Measurements from ENCODE around the gene IGFBP5.

Gene IGFBP5

DNA sequence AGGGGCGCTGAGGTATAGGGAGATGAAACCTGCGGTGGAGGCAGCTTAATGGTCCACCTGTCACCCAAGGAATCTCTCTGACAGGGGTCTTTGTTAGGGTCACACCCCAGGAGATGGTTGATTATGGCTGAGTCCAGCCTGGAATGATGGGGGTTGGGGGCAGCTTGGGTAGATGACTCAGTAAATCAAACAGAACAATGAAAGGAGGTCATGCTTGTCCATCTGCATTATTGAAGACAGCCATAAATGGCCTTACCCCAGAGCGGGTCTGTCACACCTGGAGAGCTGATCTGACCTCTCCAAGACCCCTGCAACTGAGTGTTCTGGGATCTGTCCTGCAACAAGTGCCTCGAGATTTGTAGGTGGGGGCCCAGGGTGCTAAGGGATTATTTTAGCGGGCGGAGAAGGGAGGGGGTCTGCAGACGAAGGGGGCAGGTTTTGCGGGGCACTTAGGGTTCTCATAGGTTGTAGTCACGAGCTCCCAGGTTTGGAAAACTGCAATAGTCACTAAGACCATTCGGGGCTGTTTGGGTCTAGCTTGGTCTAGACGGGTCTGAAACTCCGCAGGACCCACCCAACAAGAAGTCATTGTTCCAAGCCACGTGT, 62.9 kb downstream of the IGFBP5 start:
- H3K79me2 ChIP-seq (ENCODE audit: insufficient read depth, low read length), result no peaks in the 10 kb centered on the region
- no peaks in the 10 kb centered on the region for H3K9me3 ChIP-seq (ENCODE audit: insufficient read depth, low read length)
- H4K20me1 ChIP-seq (ENCODE audit: low read depth, low read length), result no peaks in the 10 kb centered on the region
- H3K9ac ChIP-seq (ENCODE audit: low read length), result no peak overlapping the region
- H2AFZ ChIP-seq (ENCODE audit: low read depth, low read length, severe bottlenecking), result no peak overlapping the region
- H3K27me3 ChIP-seq (ENCODE audit: low read length), result no peaks in the 10 kb centered on the region
- no peaks in the 10 kb centered on the region for H3K9me2 ChIP-seq (replicated peaks; ENCODE audit: insufficient read depth, low read length)
- H3K27ac ChIP-seq (ENCODE audit: low read depth, low read length), result no peak overlapping the region
- no peaks in the 10 kb centered on the region for H3K36me3 ChIP-seq (ENCODE audit: low read length)
- no peak overlapping the region for H3K4me2 ChIP-seq (ENCODE audit: low read depth, low read length, poor library complexity, severe bottlenecking)
- TF ChIP-seq EZH2phosphoT487 (conservative IDR thresholded peaks at IDR 0.05; ENCODE audit: low read length), result no peak
- TF ChIP-seq, protein P1, sequence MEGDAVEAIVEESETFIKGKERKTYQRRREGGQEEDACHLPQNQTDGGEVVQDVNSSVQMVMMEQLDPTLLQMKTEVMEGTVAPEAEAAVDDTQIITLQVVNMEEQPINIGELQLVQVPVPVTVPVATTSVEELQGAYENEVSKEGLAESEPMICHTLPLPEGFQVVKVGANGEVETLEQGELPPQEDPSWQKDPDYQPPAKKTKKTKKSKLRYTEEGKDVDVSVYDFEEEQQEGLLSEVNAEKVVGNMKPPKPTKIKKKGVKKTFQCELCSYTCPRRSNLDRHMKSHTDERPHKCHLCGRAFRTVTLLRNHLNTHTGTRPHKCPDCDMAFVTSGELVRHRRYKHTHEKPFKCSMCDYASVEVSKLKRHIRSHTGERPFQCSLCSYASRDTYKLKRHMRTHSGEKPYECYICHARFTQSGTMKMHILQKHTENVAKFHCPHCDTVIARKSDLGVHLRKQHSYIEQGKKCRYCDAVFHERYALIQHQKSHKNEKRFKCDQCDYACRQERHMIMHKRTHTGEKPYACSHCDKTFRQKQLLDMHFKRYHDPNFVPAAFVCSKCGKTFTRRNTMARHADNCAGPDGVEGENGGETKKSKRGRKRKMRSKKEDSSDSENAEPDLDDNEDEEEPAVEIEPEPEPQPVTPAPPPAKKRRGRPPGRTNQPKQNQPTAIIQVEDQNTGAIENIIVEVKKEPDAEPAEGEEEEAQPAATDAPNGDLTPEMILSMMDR (IDR thresholded peaks at IDR 0.05; ENCODE audit: insufficient read depth, low read length, poor library complexity, severe bottlenecking), result no peak
- H3K4me3 ChIP-seq (ENCODE audit: insufficient read depth, low read length, poor library complexity, severe bottlenecking), result no peak overlapping the region
- no peaks in the 10 kb centered on the region for H3F3A ChIP-seq (ENCODE audit: insufficient read depth)

DNA sequence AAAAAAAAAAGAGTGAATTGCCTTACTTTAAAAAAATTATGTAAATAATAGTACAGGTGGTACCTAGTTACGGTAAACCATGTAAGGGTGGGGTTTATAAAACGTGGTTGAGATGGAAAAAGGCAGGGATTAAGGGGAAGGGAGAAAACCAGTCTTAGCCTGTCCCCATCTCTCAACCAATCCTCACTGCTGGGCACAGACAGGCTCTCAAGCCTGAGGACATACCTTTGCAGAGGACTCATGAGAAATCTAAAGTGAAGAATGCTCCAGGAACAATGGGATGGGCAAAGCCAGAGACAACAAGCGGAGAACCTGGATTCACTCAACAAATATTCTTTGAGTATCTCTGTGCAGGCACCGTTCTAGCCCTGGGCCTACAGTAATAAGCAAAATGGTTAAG, 65.6 kb downstream of the IGFBP5 start:
- H3K4me2 ChIP-seq (ENCODE audit: low read depth, low read length, poor library complexity, severe bottlenecking), result no peak overlapping the region
- no peaks in the 10 kb centered on the region for H3K9me3 ChIP-seq (ENCODE audit: insufficient read depth, low read length)
- no peaks in the 10 kb centered on the region for H3K9me2 ChIP-seq (replicated peaks; ENCODE audit: insufficient read depth, low read length)
- TF ChIP-seq, protein P1 (IDR thresholded peaks at IDR 0.05; ENCODE audit: insufficient read depth, low read length, poor library complexity, severe bottlenecking), result no peak
- no peak for TF ChIP-seq EZH2phosphoT487 (conservative IDR thresholded peaks at IDR 0.05; ENCODE audit: low read length)
- H2AFZ ChIP-seq (ENCODE audit: low read depth, low read length, severe bottlenecking), result no peak overlapping the region
- H3F3A ChIP-seq (ENCODE audit: insufficient read depth), result no peaks in the 10 kb centered on the region
- no peaks in the 10 kb centered on the region for H4K20me1 ChIP-seq (ENCODE audit: low read depth, low read length)
- no peak overlapping the region for H3K27ac ChIP-seq (ENCODE audit: low read depth, low read length)
- no peak overlapping the region for H3K4me3 ChIP-seq (ENCODE audit: insufficient read depth, low read length, poor library complexity, severe bottlenecking)
- H3K79me2 ChIP-seq (ENCODE audit: insufficient read depth, low read length), result no peaks in the 10 kb centered on the region
- H3K27me3 ChIP-seq (ENCODE audit: low read length), result no peaks in the 10 kb centered on the region
- no peak overlapping the region for H3K9ac ChIP-seq (ENCODE audit: low read length)
- H3K36me3 ChIP-seq (ENCODE audit: low read length), result no peaks in the 10 kb centered on the region

DNA sequence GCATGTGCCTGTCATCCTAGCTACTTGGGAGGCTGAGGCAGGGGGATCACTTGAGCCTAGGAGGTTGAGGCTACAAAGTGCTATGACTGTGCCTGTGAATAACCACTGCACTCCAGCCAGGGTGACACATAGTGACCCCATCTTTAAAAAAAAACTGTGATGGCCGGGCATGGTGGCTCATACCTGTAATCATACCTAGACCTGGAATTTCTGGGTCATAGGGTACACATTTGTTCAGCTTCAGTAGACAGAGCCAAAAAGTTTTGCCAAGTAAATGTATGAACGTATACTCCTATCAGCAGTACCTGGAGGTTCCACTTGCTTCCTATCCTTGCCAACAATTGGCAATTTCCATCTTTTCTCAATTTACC, 68.5 kb downstream of the IGFBP5 start:
- Histone ChIP-seq H2AFZ (ENCODE audit: low read depth, low read length, severe bottlenecking) (no peak overlapping the region), H3K9me2 (replicated peaks; ENCODE audit: insufficient read depth, low read length) (no peaks in the 10 kb centered on the region), H3K27ac (ENCODE audit: low read depth, low read length) (no peak overlapping the region), H3K9ac (ENCODE audit: low read length) (no peak overlapping the region), H3K27me3 (ENCODE audit: low read length) (no peaks in the 10 kb centered on the region), H3K79me2 (ENCODE audit: insufficient read depth, low read length) (no peaks in the 10 kb centered on the region), H4K20me1 (ENCODE audit: low read depth, low read length) (no peaks in the 10 kb centered on the region), H3K4me3 (ENCODE audit: insufficient read depth, low read length, poor library complexity, severe bottlenecking) (no peak overlapping the region), H3K36me3 (ENCODE audit: low read length) (no peaks in the 10 kb centered on the region), H3F3A (ENCODE audit: insufficient read depth) (no peaks in the 10 kb centered on the region), H3K9me3 (ENCODE audit: insufficient read depth, low read length) (no peaks in the 10 kb centered on the region), H3K4me2 (ENCODE audit: low read depth, low read length, poor library complexity, severe bottlenecking) (no peak overlapping the region)
- TF ChIP-seq, protein P1 (IDR thresholded peaks at IDR 0.05; ENCODE audit: insufficient read depth, low read length, poor library complexity, severe bottlenecking), result no peak
- TF ChIP-seq EZH2phosphoT487 (conservative IDR thresholded peaks at IDR 0.05; ENCODE audit: low read length), result no peak
